Right lobe of liver (tissue), 4 donors: ENCODE results near the gene RNPS1.

Source experiments
- POLR2A ChIP-seq: fragments of 450-650 bp; IDR thresholded peaks from one replicate; pipeline ENCODE4 v1.6.1; 2017; ENCODE audit warnings: antibody characterized with exemption, mild to moderate bottlenecking
- TF ChIP-seq, protein P1 (sequence below), 4 donors: fragments of 200-600 bp in 3 of 4; fragments of 450-650 bp in 1 of 4; IDR thresholded peaks; one replicate each; pipeline versions ENCODE4 v1.5.1 to v1.8.0; 2016 to 2022; ENCODE audit warnings: antibody characterized with exemption in 4 of 4, mild to moderate bottlenecking in 2 of 4
- donor health status: DM: no; HTN: no; CAD: no.
- donor health status: DM: no; HTN: no; CAD: no.
- donor health status: DM: no; HTN: yes; CAD: no.

- TF ChIP-seq, protein P1, sequence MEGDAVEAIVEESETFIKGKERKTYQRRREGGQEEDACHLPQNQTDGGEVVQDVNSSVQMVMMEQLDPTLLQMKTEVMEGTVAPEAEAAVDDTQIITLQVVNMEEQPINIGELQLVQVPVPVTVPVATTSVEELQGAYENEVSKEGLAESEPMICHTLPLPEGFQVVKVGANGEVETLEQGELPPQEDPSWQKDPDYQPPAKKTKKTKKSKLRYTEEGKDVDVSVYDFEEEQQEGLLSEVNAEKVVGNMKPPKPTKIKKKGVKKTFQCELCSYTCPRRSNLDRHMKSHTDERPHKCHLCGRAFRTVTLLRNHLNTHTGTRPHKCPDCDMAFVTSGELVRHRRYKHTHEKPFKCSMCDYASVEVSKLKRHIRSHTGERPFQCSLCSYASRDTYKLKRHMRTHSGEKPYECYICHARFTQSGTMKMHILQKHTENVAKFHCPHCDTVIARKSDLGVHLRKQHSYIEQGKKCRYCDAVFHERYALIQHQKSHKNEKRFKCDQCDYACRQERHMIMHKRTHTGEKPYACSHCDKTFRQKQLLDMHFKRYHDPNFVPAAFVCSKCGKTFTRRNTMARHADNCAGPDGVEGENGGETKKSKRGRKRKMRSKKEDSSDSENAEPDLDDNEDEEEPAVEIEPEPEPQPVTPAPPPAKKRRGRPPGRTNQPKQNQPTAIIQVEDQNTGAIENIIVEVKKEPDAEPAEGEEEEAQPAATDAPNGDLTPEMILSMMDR (IDR thresholded peaks at IDR 0.05) = no peak
- TF ChIP-seq POLR2A = no peak
Observed at GRCh38 chr16:2210386-2211365, 57.2 kb downstream of the RNPS1 start, which contains the start of gene BRICD5.
